GM23338 (cell line): Measurements from ENCODE around the gene STARD8.

Experiments
- CREB1 ChIP-seq: fragments of 250-450 bp; sonication (Bioruptor Pico); IDR thresholded peaks from 2 replicates; pipeline ENCODE4 v1.5.0; 2020; ENCODE audit warnings: low read depth, mild to moderate bottlenecking, moderate library complexity
- CTCF ChIP-seq, 2 experiments: fragments of 200-600 bp in 1 of 2; sonication (generic) in 1 of 2; conservative IDR thresholded peaks; 2 replicates each; pipeline versions ENCODE4 v1.5.1 to v1.6.1; 2016 to 2017; ENCODE audit warnings: antibody characterized with exemption in 2 of 2, low read depth in 2 of 2, mild to moderate bottlenecking in 2 of 2, moderate library complexity in 1 of 2
- EZH2 ChIP-seq: fragments of 200-600 bp; sonication (generic); IDR thresholded peaks from one replicate; pipeline ENCODE4 v1.8.0; 2017; ENCODE audit warnings: antibody characterized with exemption, mild to moderate bottlenecking, low read depth; ENCODE audit not compliant: unreplicated experiment
- EZH2phosphoT487 ChIP-seq: fragments of 200-600 bp; sonication (generic); IDR thresholded peaks from one replicate; pipeline ENCODE4 v1.8.1; 2018; ENCODE audit warnings: antibody characterized with exemption; ENCODE audit not compliant: unreplicated experiment
- JUNB ChIP-seq: IDR thresholded peaks from one replicate; pipeline ENCODE4 v1.6.1; 2016; ENCODE audit warnings: antibody characterized with exemption; ENCODE audit not compliant: unreplicated experiment
- NANOG ChIP-seq: IDR thresholded peaks from 2 replicates; pipeline ENCODE4 v1.6.1; 2016; ENCODE audit warnings: antibody characterized with exemption, borderline replicate concordance
- POLR2AphosphoS5 ChIP-seq: IDR thresholded peaks from 2 replicates; pipeline ENCODE4 v1.6.1; 2016; ENCODE audit warnings: antibody characterized with exemption, low read depth
- REST ChIP-seq: IDR thresholded peaks from one replicate; pipeline ENCODE4 v1.6.1; 2018; ENCODE audit warnings: antibody characterized with exemption; ENCODE audit not compliant: unreplicated experiment
- STAT1 ChIP-seq: IDR thresholded peaks from one replicate; pipeline ENCODE4 v1.6.1; 2016; ENCODE audit warnings: antibody characterized with exemption; ENCODE audit not compliant: unreplicated experiment

- TF ChIP-seq EZH2phosphoT487 (no peak), CREB1 (CRISPR knock-in tag) (no peak), CTCF (conservative IDR thresholded peaks at IDR 0.05; ENCODE audit: low read depth in 2 of 2) (no peak), POLR2AphosphoS5 (no peak), REST (no peak), JUNB (no peak), EZH2 (no peak), STAT1 (no peak), NANOG (no peak)
These were observed 61.2 kb downstream of the STARD8 start for GRCh38 chrX:68708503-68709290.
